Kidney (tissue), 14 donors: Measurements from ENCODE around the gene PLD6. TPM values are rescaled to one million over a fixed set of nuclear protein-coding genes. Genes with fewer than 3 reads are reported as not detected.

ENCODE experiments used
- DNase-seq, 5 donors: peaks; one replicate each; pipeline ENCODE4 v3.0.0-alpha.2; 2013 to 2020
- FAIRE-seq: peaks from 2 replicates; lab custom pipeline; 2012; peaks lifted over from hg19 to GRCh38; lab: Jason Lieb, UNC
- H3K27ac ChIP-seq, 2 donors: one replicate each; pipeline ENCODE4 v1.7.0; 2013; ENCODE audit warnings: low read depth in 2 of 2, low read length in 2 of 2, inconsistent platforms in 1 of 2
- H3K27me3 ChIP-seq: one replicate; pipeline ENCODE4 v1.7.1; 2013; ENCODE audit warnings: low read length, inconsistent platforms; ENCODE audit not compliant: control insufficient read depth, insufficient read depth
- H3K36me3 ChIP-seq, 3 donors: one replicate each; pipeline versions ENCODE4 v1.7.0 to v1.7.1; 2013; ENCODE audit warnings: low read length in 3 of 3, control low read depth in 1 of 3, inconsistent platforms in 1 of 3; ENCODE audit not compliant: insufficient read depth in 3 of 3, control insufficient read depth in 2 of 3
- H3K4me1 ChIP-seq, 3 donors: one replicate each; pipeline versions ENCODE4 v1.7.0 to v1.7.1; 2013; ENCODE audit warnings: low read length in 3 of 3, inconsistent platforms in 1 of 3, low read depth in 1 of 3; ENCODE audit not compliant: control insufficient read depth in 2 of 3, insufficient read depth in 2 of 3
- H3K4me3 ChIP-seq, 3 donors: one replicate each; pipeline versions ENCODE4 v1.7.0 to v1.8.1; 2013; ENCODE audit warnings: low read length in 3 of 3, control low read depth in 1 of 3, inconsistent platforms in 1 of 3
- H3K9ac ChIP-seq, 3 donors: one replicate each; pipeline versions ENCODE4 v1.7.0 to v1.7.1; 2013; ENCODE audit warnings: low read length in 3 of 3, control low read depth in 1 of 3, inconsistent platforms in 1 of 3
- H3K9me3 ChIP-seq, 3 donors: one replicate each; pipeline versions ENCODE4 v1.7.0 to v1.7.1; 2013; ENCODE audit warnings: low read length in 3 of 3, control low read depth in 1 of 3, inconsistent platforms in 1 of 3; ENCODE audit not compliant: control insufficient read depth in 2 of 3, insufficient read depth in 1 of 3
- CTCF ChIP-seq: IDR thresholded peaks from 3 replicates; pipeline ENCODE4 v1.5.1; 2012; ENCODE audit warnings: mild to moderate bottlenecking, moderate library complexity, borderline replicate concordance; ENCODE audit not compliant: insufficient read depth; ENCODE audit errors: extremely low read depth
- intact Hi-C: fragments of 100-400 bp; cut with DNase I; formaldehyde crosslinking; loops from one replicate; pipeline ENCODE4 v1.11.1; 2022
- polyA plus RNA-seq: library from polyadenylated mRNA; stranded (reverse); fragments of 350-450 nt; fragmentation: Illumina TruSeq; extraction: RNeasy Lipid Tissue Mini Kit (QIAGEN cat#74804); gene quantifications from one replicate; pipeline ENCODE4 v1.2.3, GENCODE V29; 2014; ENCODE audit warnings: low read depth, low replicate concordance; ENCODE audit not compliant: insufficient read depth
- total RNA-seq: library from RNA; stranded (reverse); fragmentation: NEBNext Ultra II Directional; extraction: Animal tissue kit (Norgen Biotek cat#: 25700); gene quantifications from one replicate; pipeline ENCODE4 v1.2.1, GENCODE V29; 2021
- donor health status: control.
- donor health status: control.
- donor health status: control.
- donor health status: control.
- donor health status: control.
- donor health status: DM: yes; HTN: yes; CAD: no.
- donor health status: Normal renal cell carcinoma (clear cell type).

PLD6 gene
- total and polyA plus RNA-seq, 2 donors from 2014 or later = 2.9 to 3.7 TPM

- H3K4me1 ChIP-seq = no peaks in the 10 kb centered on the region
- peaks cover 2 to 80% (median 58%) of the 10 kb centered on the region in 3 donors for H3K36me3 ChIP-seq
- no peak overlapping the region for H3K9ac ChIP-seq
- no peak overlapping the region for H3K27ac ChIP-seq
- H3K27me3 ChIP-seq = no peaks in the 10 kb centered on the region
- intact Hi-C loops = no loop called here
- FAIRE-seq = no peak
- DNase-seq = peak in 1 of 5 donors; percentile 30
- no peak for TF ChIP-seq CTCF
- no peaks in the 10 kb centered on the region for H3K9me3 ChIP-seq
- H3K4me3 ChIP-seq = no peak overlapping the region
Observed at GRCh38 chr17:17225901-17226300, 19.8 kb upstream of the PLD6 start.

DNA sequence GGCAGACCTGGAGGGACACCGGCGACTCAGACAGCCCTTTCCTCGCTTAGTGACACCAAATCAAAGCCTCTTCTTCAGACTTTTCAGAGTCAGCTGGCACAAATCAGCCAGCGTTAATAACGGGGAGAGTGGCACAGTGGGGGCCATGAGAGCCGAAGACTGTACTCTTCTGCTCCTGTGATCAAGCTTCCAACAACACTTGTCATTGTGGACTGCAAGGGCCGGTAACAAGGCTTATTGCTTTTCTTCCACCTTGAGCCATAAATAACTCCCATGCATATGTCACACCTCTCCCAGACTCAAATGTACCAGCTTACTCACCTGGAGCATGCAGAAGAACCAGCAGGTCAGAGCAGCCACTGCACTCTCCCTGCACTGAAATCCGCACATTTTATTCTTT lies 18.0 kb upstream of the PLD6 start:
- no peak for DNase-seq

GRCh38 chr17:17223736-17224135 lies 17.6 kb upstream of the PLD6 start:
- no peak for TF ChIP-seq CTCF
- Histone ChIP-seq H3K9me3 (no peaks in the 10 kb centered on the region), H3K4me1 (no peaks in the 10 kb centered on the region), H3K27me3 (no peaks in the 10 kb centered on the region), H3K9ac (no peak overlapping the region), H3K36me3 (peaks cover 2 to 82% (median 52%) of the 10 kb centered on the region in 3 donors), H3K4me3 (no peak overlapping the region), H3K27ac (no peak overlapping the region)
- FAIRE-seq (no peak), DNase-seq (peak in 1 of 5 donors; percentile 46)
- intact Hi-C loops = no loop called here

More for the DNA sequence above, 18.0 kb upstream of the PLD6 start:
- FAIRE-seq = no peak
- no peak overlapping the region for H3K9ac ChIP-seq
- H3K9me3 ChIP-seq = no peaks in the 10 kb centered on the region
- no peaks in the 10 kb centered on the region for H3K4me1 ChIP-seq
- H3K36me3 ChIP-seq = peaks cover 2 to 82% (median 53%) of the 10 kb centered on the region in 3 donors
- intact Hi-C loops = no loop called here
- no peak overlapping the region for H3K27ac ChIP-seq
- TF ChIP-seq CTCF = no peak
- H3K4me3 ChIP-seq = no peak overlapping the region
- no peaks in the 10 kb centered on the region for H3K27me3 ChIP-seq

DNA sequence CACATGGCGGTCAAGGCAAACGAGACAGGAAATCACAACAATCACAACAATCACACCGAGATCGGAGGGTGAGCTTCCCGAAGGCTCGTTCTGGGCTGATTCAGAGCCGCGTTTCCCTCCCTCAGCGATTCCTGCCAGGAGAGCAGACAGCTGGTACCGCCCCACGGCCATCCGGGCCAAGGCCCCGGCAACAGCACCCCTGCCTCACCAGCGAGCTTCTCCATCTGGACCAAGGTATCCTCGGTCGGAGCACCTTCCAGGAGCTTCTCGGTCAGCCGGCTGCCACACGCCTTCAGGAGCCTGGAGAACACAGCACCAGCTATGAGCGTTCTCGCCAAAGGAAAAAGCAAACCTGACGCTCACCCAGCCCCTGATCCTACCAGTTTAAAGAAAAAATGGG lies 15.2 kb upstream of the PLD6 start:
- FAIRE-seq (no peak), DNase-seq (peak in 1 of 5 donors; percentile 53)
- H3K4me1 ChIP-seq = no peaks in the 10 kb centered on the region
- H3K4me3 ChIP-seq = no peak overlapping the region
- peaks cover 2 to 84% (median 65%) of the 10 kb centered on the region in 3 donors for H3K36me3 ChIP-seq
- intact Hi-C loops = no loop called here
- no peaks in the 10 kb centered on the region for H3K9me3 ChIP-seq
- H3K9ac ChIP-seq = no peak overlapping the region
- no peak overlapping the region for H3K27ac ChIP-seq
- TF ChIP-seq CTCF = no peak
- no peaks in the 10 kb centered on the region for H3K27me3 ChIP-seq
